H7 (cell line): ENCODE results near the gene CCDC85C. TPM values are rescaled to one million over a fixed set of nuclear protein-coding genes. Genes with fewer than 3 reads are reported as not detected.

Source experiments
- DNase-seq: peaks from one replicate; pipeline ENCODE4 v3.0.0; 2012
- H3K27me3 ChIP-seq: 2 replicates; pipeline ENCODE4 v1.6.0; 2011; ENCODE audit warnings: mild to moderate bottlenecking, low read length; ENCODE audit not compliant: control insufficient read depth, insufficient read depth
- H3K36me3 ChIP-seq: replicated peaks from 2 replicates; pipeline ENCODE4 v1.5.1; 2011; ENCODE audit warnings: low read length; ENCODE audit not compliant: control insufficient read depth, insufficient read depth
- H3K4me3 ChIP-seq: 2 replicates; pipeline ENCODE4 v1.5.1; 2011; ENCODE audit warnings: low read depth, mild to moderate bottlenecking, control low read depth, low read length, moderate library complexity; ENCODE audit not compliant: insufficient read depth
- total RNA-seq: library from RNA; depleted of rRNA; stranded (reverse); fragments of >200 nt; shearing (Covaris generic); gene quantifications from 2 replicates; pipeline ENCODE4 v1.2.3, GENCODE V29; 2014

Gene CCDC85C
- total RNA-seq, 1 experiment from 2014 or later = 50.2 TPM

GRCh38 chr14:99545586-99545985 lies 58.4 kb downstream of the CCDC85C start:
- no peaks in the 10 kb centered on the region for H3K36me3 ChIP-seq
- H3K27me3 ChIP-seq = no peaks in the 10 kb centered on the region
- no peak for DNase-seq

DNA sequence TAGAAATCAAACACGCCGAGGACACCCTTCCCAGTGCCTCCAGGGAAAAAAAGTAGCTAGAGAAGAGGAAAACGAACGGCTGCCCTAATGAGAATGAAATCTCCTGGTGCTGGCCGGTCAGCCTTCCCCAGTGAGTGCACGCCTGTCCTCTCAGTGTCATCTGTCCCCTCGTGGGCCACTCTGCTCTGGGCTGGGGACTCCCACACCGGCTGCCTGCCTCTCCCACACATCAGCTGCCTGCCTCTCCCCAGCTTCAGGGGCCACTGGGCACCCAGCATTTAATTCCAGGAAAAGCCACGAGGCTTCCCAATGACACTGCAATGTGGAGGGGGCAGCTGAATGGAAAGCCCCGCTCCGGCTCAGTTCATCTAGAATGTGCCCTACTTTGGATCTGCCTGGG lies 59.0 kb downstream of the CCDC85C start:
- no peak for DNase-seq
- Histone ChIP-seq H3K4me3 (no peak overlapping the region), H3K27me3 (no peaks in the 10 kb centered on the region), H3K36me3 (no peaks in the 10 kb centered on the region)

More at GRCh38 chr14:99545586-99545985, 58.4 kb downstream of the CCDC85C start:
- H3K4me3 ChIP-seq = no peak overlapping the region

GRCh38 chr14:99543985-99544384 lies 60.0 kb downstream of the CCDC85C start:
- Histone ChIP-seq H3K27me3 (no peaks in the 10 kb centered on the region), H3K4me3 (no peak overlapping the region), H3K36me3 (no peaks in the 10 kb centered on the region)
- DNase-seq = no peak

- DNase-seq = no peak
- no peaks in the 10 kb centered on the region for H3K27me3 ChIP-seq
- no peaks in the 10 kb centered on the region for H3K36me3 ChIP-seq
- no peak overlapping the region for H3K4me3 ChIP-seq
Observed at GRCh38 chr14:99543370-99543769, 60.6 kb downstream of the CCDC85C start.

- Histone ChIP-seq H3K27me3 (no peaks in the 10 kb centered on the region), H3K4me3 (no peak overlapping the region), H3K36me3 (no peaks in the 10 kb centered on the region)
- no peak for DNase-seq
Observed at GRCh38 chr14:99542566-99542965, 61.4 kb downstream of the CCDC85C start.

- DNase-seq = no peak
- Histone ChIP-seq H3K4me3 (no peak overlapping the region), H3K36me3 (no peaks in the 10 kb centered on the region), H3K27me3 (no peaks in the 10 kb centered on the region)
Observed at GRCh38 chr14:99541677-99542470, 62.1 kb downstream of the CCDC85C start.

GRCh38 chr14:99541211-99541610 lies 62.8 kb downstream of the CCDC85C start:
- no peak for DNase-seq
- no peaks in the 10 kb centered on the region for H3K36me3 ChIP-seq
- no peaks in the 10 kb centered on the region for H3K27me3 ChIP-seq
- no peak overlapping the region for H3K4me3 ChIP-seq

DNA sequence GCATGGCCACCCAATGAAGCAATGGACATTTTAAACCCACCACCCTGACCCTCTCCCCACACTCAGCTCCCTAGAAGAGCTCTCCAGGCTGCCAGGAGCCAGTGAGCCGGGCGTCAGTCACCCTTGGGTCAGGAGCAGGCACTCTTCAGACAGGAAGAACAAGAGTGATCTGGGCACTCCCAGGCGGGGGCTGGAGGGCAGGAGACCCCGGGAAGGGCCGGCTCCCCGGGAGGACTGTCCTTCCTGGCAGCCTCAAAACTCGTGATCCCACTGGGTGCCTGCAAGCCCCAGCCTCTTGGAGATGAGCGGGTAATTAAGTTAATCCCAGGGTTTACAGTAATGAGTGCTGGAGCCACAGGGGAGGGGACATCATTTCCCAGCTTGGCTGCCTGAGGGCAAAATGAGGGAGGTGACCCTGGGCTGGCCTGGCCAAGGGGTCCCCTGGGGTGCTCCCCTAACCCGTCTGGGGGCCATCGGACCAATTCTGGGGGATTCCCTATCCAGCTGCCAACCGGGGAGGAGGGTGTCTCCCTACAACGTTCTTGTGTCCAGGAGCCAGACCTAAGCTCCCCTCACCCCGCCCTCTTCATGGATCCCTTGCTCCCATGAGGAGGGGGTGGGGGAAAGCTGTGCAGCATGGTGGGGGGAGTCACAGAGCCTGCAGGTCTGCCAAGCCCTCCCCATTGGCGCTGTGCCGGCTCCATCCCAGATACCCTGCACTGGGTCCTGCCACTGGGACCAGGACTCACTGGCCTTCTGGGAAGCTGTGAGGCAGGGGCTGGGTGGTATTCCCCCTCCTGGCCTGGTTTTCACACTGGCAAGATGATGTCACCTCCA lies 63.6 kb downstream of the CCDC85C start:
- H3K27me3 ChIP-seq = no peaks in the 10 kb centered on the region
- H3K4me3 ChIP-seq = no peak overlapping the region
- H3K36me3 ChIP-seq = no peaks in the 10 kb centered on the region
- no peak for DNase-seq

- Histone ChIP-seq H3K4me3 (no peak overlapping the region), H3K36me3 (no peaks in the 10 kb centered on the region), H3K27me3 (no peaks in the 10 kb centered on the region)
- no peak for DNase-seq
Observed at GRCh38 chr14:99539491-99539890, 64.5 kb downstream of the CCDC85C start.

GRCh38 chr14:99538733-99539132 lies 65.3 kb downstream of the CCDC85C start:
- H3K27me3 ChIP-seq = no peaks in the 10 kb centered on the region
- H3K36me3 ChIP-seq = no peaks in the 10 kb centered on the region
- DNase-seq = no peak
- no peak overlapping the region for H3K4me3 ChIP-seq

- Histone ChIP-seq H3K4me3 (no peak overlapping the region), H3K27me3 (no peaks in the 10 kb centered on the region), H3K36me3 (no peaks in the 10 kb centered on the region)
- DNase-seq = peak; percentile 83
Observed at GRCh38 chr14:99538275-99538674, 65.7 kb downstream of the CCDC85C start.

DNA sequence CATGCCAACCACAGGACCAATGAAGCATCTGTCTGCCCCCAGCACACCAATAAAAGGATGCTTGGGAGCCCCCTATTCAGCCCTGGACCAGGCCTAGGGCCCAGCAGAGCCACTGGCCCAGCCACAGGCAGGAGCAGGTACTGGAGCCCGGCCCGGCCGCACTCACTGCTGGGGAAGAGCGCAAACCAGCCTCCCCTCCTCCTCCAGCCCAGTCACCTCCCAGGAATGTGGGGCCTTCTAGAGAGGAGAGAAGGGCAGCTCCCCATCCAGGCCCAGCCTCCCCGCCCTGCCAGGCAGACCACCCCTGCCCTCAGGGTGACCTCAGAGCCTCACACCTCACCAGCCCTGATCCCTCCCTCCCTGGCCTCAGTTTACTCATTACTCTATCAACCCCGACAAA lies 66.6 kb downstream of the CCDC85C start:
- H3K36me3 ChIP-seq = no peaks in the 10 kb centered on the region
- H3K27me3 ChIP-seq = no peaks in the 10 kb centered on the region
- no peak overlapping the region for H3K4me3 ChIP-seq
- DNase-seq = peak; percentile 89

DNA sequence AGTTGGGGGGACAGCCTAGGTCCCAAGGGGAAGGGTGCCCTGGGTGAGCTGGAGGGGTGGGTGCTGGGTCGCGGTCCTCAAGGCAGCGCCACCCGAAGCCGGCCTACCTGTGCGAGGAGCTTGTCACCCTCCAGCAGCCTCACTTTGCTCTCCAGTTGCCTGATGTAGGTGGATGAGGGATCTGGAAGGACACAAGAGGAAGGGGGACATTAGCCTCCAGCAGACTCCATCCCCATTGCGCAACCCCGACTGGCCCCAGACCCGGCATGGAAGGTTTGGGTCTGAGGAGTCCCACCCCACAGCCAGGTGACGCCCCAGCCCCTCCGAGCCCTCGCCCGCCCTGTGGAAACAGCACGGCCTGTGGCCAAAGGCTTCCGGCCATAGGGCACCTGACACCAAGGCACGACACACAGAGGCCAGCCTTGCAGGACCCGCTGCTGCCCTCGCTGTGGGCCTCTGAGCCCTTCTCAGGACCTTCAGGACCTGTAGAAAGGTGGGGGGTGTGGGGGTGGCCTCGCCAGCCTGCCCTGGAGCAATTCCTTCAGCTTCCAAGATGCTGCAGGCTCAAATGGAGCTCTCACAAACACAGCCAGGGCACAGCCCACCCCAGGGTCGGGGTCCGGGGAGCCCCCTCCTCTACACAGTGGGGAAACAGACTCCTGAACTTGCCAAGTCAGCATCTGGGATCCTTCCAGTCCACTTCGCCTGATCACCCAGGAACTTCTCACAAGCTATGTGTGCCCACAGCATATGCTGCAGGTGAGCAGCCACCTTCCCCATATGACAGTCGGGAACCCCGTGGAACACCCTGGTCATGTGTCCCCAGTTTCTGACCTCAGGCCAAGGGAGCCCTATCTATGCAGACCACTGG lies 67.9 kb downstream of the CCDC85C start:
- no peaks in the 10 kb centered on the region for H3K36me3 ChIP-seq
- H3K4me3 ChIP-seq = no peak overlapping the region
- DNase-seq = no peak
- no peaks in the 10 kb centered on the region for H3K27me3 ChIP-seq

DNA sequence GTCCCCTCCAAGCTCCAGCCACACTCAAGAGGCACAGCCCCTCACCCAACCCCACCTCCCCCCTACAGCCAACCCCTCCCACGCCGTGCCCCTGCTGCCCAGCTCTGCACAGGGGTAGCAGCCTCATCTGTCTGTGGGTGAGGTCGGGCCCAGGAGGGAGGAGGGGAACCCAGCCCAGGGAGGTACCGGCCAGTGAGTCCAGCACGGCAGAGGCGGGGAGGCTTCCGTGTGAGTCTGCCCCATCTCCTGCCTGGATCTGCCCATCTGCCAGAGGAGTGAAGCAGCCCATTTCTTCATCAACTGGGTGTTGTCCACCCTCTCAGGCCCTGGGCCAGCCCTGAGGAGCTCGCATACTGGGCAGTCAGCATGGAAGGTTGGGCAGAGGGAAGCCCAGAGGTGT lies 68.6 kb downstream of the CCDC85C start:
- Histone ChIP-seq H3K27me3 (no peaks in the 10 kb centered on the region), H3K36me3 (no peaks in the 10 kb centered on the region), H3K4me3 (no peak overlapping the region)
- no peak for DNase-seq
